ENCODE measurements around the gene POLRMT.
A peak's percentile ranks its signal among the peaks of the same experiment; 100 is the strongest.
"Not testable (repeated sequence)": the region's sequence is repeated elsewhere in the genome, so short reads cannot be mapped to it uniquely, and the experiment has no call there.

Gene POLRMT

DNA sequence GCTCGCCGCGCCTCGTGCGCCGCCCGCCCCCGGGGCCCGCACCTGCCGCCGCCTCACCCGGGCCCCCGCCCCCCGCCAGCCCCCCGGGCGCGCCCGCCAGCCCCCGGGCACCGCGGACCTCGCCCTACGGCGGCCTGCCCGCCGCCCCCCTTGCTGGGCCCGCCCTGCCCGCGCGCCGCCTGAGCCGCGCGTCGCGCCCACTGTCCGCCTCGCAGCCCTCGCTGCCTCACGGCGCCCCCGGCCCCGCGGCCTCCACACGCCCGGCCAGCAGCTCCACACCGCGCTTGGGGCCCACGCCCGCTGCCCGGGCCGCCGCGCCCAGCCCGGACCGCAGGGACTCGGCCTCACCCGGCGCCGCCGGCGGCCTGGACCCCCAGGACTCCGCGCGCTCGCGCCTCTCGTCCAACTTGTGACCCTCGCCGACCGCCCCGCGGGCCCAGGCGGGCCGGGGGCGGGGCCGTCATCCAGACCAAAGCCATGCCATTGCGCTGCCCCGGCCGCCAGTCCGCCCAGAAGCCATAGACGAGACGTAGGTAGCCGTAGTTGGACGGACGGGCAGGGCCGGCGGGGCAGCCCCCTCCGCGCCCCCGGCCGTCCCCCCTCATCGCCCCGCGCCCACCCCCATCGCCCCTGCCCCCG lies 17.2 kb downstream of the POLRMT start:
- DNase-seq (ENCODE audit: insufficient read length, low spot score) (no peak), FAIRE-seq (no peak)

DNA sequence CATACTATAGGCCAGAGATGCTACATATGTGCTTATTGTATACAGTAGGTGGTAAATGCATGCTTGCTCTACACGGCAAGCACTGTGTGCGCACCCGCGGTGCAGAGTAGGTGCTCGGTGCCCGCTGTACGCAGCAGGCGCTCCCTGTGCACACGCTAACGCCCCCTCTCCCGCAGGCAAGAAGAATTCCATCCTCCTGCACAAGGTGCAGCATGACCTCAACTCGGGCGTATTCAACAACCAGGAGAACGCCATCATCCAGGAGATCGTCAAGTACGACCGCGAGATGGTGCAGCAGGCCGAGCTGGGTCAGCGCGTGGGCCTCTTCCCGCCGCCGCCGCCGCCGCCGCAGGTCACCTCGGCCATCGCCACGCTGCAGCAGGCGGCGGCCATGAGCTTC lies 17.7 kb downstream of the POLRMT start:
- DNase-seq (ENCODE audit: insufficient read length, low spot score): no peak
- FAIRE-seq: no peak

DNA sequence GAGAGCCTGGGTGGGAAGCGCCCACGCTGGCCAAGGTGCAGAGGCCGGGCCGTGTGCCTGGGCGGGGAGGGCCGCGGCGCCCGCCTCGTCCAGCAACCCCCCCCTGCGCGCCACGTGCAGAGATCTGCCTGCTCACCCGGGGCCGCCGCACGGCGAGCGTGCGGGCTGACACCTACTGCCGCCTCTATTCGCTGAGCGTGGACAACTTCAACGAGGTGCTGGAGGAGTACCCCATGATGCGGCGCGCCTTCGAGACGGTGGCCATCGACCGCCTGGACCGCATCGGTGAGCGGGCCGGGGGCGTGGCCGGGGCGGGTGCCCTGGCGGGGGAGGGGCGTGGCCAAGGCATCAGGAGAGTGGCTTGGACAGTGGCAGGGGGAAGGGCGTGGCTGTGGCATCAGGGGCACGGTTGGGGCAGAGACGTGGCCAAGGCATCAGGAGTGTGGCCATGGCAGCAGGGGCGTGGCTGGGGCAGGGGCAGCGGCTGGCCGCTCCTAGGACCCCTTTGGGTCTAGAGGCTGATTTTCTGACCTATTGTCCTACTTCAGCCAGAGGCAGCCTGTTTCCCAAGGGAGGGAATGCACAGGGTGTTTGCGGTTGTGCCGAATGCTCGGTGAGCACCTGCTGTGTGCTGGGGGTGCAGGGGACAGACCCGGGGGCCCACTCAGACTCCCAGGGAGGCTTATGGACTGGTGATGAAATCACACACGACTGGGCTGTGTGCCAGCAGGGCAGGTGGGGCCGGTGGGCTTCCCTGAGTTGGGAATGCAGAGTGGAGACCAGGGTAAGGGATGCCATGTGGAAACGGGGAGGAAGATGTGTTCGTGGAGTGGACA lies 19.4 kb downstream of the POLRMT start:
- no peak for FAIRE-seq
- DNase-seq (ENCODE audit: insufficient read length, low spot score): no peak

DNA sequence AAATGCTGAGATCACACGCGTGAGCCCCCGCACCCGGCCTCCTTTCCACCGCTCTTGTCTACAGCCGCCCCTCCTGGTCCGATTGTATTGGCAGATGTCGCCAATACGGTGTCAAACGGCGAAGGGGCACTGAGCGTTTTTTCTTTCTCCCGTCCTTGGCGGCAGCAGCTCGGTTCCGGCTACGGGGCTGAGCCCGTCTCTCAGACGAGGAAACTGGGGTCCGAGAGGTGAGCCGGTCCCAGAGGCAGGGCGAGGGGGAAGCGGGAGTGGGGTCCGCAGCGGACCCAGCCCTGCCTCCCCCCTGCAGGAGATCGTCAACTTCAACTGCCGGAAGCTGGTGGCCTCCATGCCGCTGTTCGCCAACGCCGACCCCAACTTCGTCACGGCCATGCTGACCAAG lies 20.4 kb downstream of the POLRMT start:
- FAIRE-seq: no peak

DNA sequence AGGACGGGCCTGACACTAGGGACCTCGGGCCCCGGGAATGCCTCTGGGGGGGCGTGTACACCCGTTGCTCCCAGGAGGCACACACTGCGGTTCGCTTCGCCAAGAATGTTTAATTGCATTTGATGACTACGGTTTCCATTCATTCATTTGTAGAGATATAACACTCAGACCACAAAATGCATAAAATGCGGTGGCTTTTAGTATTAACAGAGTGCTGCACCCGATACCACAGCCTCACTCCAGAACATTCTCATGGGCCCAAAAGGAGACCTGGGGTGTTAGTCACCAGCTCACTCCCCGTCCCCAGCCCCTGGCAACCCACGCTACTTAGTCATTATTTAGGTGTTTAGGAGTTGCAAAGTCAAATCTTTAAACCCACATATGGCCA lies 21.9 kb downstream of the POLRMT start:
- no peak for FAIRE-seq
- DNase-seq (ENCODE audit: insufficient read length, low spot score): no peak

More for the DNA sequence above, 20.4 kb downstream of the POLRMT start:
- no peak for DNase-seq (ENCODE audit: insufficient read length, low spot score)

DNA sequence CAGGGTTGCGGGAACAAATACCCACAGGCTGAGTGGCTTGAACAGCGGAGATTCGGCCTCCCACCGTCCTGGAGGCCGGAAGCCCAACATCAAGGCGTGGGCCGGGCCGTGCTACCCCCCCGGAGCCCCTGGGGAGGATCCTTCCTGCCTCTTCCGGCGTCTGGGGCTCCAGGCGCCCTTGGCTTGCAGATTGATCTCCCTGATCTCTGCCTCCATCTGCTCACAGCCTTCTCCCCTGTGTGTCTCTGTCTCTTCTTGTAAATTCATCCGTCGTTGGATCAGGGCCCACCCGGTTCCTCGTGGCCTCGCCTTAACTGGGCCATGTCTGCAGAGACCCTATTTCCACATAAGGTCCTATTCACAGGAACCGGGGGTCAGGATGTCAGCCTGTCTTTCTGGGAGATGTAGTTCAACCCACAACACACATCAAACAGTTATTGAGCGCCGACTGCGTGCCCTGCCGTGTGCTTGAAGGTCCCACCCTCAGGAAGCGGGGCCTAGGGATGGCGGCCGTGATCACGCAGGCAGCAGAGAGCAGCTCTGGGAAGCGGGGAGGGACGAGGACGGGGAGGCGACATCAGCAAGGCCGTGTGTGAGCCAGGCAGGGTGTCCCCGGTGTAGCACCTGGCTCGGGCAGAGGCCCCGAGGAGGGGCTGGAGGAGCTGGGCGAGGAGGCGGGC lies 22.4 kb downstream of the POLRMT start:
- FAIRE-seq (peak; percentile 72), DNase-seq (ENCODE audit: insufficient read length, low spot score) (peak; percentile 82)

DNA sequence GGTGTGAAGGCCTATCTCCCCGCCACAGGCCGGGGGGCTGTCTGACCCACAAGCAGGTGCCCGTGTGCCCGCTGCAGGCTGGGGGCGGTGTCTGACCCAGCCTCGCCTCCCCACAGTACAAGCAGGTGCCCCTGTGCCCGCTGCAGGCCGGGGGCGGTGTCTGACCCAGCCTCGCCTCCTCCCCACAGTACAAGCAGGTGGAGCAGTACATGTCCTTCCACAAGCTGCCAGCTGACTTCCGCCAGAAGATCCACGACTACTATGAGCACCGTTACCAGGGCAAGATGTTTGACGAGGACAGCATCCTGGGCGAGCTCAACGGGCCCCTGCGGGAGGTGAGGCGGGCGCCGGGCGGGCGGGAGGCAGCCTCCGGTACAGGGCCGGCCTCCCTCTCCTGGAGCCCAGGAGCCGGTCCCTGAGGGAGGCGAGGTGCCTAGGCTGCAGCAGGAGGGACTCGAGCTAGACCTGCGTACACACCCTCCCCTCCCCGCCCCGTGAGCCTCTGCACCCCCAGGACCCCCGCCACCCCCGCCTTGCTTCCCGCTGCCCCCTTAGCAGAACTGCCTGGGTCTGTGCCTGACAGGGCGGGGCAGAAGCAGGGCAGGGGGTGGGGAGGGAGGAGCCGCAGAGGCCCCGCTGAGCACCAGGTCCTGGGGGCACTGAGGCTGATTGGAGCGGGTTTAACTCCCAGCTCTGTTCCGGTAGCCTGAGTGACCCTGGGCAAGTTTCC lies 23.1 kb downstream of the POLRMT start:
- FAIRE-seq: no peak
- no peak for DNase-seq (ENCODE audit: insufficient read length, low spot score)

DNA sequence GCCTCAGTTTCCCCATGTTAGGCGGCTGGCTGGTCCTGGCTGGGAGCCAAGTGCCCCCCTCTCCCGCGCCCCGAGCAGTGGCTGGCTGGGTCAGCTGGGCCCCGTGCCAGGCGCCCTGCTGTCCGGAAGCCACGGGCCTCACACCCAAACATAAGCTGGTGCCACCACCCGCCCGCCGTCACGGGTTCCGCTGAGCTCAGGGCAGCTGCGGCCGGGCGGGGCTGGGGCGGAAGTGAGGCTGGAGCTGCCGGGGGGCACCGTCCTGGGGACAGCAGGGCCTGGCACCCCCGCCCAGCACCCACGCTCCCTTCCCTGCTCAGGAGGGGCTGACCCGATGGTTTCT lies 24.4 kb downstream of the POLRMT start:
- DNase-seq (ENCODE audit: insufficient read length, low spot score): no peak
- no peak for FAIRE-seq

DNA sequence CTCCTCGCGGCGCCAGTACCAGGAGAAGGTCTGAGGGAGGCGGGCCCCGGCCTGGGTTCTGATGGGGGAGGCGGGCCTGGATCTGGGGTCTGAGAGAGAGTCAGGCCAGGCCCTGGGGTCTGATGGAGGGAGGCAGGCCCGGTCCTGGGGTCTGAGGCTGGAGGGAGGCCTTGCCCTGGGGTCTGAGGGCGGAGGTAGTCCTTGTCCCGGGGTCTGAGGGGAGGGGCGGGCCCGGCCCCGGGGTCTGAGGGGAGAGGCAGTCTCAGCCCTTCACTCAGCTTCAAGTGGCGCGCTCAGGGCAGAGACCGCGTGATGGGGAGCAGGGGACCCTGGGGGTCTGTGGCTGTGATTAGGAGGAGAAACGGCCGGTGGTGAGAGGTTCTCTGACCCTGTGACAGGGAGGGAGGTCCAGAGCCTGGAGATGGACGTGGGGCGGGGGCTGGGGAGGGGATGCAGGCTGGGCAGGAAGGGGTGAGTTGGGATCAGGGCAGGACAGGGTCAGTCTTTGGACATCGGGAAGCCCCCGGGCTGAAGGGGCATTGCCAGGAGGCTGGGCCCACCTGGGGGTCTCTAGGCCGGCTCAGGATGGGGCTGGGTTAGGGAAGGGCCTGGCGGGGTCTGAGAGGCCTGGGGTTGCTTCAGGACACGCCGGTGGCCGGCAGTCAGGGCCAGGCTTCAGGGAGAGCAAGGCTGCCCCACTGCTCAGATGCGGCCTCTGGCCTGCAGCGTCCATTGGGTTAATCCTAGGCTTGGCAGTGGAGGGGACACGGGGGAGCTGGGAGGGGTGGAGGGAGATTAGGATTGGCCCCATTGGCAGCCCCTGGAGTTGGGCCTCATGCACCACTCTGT lies 25.0 kb downstream of the POLRMT start:
- FAIRE-seq (no peak), DNase-seq (ENCODE audit: insufficient read length, low spot score) (no peak)

DNA sequence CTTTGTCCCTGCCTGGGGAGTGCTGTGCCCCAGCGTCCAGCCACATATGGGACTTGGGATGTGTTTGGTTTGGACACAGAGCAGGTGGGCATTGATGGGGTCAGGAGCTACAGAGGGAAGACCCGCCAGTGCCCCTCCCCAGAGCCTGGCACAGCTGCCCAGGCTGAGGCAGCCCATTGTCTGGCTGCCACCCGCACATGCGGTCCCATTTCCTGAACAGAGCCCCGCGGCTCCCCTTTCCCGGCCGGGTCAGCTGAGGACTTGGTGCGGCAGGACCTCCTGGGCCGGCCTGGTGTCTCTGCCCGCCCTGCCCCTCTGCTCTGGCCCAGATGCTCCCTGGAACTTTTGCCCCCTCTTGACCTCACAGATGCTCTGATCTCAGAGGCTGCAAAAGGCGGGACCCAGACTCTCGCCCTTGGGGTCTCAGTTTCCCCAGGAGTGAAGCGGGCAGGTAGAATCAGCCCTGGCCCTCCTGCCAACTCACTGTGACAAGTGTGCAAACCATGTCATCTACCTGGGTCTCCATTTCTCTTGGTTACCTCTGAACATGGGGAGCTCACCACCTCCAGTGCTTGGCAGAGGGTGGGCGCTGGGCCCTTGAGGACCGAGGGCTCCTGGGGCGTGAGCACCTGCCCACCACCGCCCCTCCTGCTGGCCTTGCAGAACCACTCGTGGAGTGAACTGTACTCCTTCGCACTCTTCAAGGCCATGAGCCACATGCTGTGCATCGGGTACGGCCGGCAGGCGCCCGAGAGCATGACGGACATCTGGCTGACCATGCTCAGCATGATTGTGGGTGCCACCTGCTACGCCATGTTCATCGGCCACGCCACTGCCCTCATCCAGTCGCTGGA lies 25.8 kb downstream of the POLRMT start:
- DNase-seq (ENCODE audit: insufficient read length, low spot score): no peak
- FAIRE-seq: no peak

DNA sequence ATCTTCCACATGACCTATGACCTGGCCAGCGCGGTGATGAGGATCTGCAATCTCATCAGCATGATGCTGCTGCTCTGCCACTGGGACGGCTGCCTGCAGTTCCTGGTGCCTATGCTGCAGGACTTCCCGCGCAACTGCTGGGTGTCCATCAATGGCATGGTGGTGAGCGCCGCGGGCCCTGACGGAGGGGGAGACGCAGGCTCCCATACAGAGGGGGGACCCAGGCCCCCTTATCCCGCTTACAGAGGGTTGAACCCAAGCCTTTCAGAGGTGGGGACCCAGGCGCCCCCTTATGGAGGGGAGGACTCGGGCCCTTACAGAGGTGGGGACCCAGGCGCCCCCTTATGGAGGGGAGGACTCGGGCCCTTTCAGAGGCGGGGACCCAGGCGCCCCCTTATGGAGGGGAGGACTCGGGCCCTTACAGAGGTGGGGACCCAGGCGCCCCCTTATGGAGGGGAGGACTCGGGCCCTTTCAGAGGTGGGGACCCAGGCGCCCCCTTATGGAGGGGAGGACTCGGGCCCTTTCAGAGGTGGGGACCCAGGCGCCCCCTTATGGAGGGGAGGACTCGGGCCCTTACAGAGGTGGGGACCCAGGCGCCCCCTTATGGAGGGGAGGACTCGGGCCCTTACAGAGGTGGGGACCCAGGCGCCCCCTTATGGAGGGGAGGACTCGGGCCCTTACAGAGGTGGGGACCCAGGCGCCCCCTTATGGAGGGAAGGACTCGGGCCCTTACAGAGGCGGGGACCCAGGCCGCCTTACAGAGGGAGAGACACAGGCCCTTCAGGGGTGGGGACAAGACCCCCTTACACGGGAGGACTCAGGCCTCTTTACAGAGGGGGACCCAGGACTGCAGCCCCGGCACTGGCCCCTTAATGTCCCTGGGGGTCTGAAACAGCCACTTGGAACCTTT lies 28.0 kb downstream of the POLRMT start:
- not testable (repeated sequence) for DNase-seq (ENCODE audit: insufficient read length, low spot score); FAIRE-seq

DNA sequence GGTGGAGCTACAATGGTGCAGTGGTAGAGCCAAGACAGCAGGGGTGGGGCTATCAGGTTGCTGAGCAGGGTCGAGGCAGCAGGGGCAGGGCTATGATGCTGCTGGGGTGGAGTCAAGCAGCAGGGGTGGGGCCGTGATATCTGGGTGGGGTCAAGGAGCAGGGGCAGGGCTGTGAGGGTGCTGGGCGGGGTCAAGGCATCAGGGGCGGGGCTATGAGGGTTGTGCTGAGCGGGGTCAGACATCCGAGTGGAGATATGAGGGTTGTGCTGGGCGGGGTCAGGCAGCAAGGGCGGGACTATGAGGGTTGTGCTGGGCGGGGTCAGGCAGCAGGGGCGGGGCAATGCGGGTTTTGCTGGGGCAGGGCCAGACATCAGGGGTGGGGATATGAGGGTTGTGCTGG lies 29.0 kb downstream of the POLRMT start:
- FAIRE-seq (no peak), DNase-seq (ENCODE audit: insufficient read length, low spot score) (no peak)

DNA sequence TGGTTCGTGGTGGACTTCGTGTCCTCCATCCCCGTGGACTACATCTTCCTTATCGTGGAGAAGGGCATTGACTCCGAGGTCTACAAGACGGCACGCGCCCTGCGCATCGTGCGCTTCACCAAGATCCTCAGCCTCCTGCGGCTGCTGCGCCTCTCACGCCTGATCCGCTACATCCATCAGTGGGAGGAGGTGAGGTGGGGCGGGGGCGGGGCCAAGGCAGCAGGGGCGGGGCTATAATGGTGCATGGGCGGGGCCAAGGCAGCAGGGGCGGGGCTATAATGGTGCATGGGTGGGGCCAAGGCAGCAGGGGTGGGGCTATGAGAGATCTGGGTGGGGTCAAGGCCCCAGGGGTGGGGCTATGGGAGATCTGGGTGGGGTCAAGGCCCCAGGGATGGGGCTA lies 29.6 kb downstream of the POLRMT start:
- FAIRE-seq; DNase-seq (ENCODE audit: insufficient read length, low spot score): not testable (repeated sequence)

DNA sequence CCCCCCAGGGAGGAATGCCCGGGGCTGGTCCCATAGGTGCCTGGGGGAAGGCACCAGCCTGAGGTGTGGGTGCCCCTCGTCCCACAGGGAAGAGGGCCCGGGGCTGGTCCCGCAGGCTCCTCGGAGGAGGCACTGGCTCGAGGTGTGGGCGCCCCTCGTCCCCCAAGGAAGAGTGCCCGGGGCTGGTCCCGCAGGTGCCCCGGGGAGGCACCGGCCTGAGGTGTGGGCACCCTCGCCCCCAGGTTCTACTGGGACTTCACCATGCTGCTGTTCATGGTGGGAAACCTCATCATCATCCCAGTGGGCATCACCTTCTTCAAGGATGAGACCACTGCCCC lies 30.1 kb downstream of the POLRMT start:
- DNase-seq (ENCODE audit: insufficient read length, low spot score); FAIRE-seq: not testable (repeated sequence)

DNA sequence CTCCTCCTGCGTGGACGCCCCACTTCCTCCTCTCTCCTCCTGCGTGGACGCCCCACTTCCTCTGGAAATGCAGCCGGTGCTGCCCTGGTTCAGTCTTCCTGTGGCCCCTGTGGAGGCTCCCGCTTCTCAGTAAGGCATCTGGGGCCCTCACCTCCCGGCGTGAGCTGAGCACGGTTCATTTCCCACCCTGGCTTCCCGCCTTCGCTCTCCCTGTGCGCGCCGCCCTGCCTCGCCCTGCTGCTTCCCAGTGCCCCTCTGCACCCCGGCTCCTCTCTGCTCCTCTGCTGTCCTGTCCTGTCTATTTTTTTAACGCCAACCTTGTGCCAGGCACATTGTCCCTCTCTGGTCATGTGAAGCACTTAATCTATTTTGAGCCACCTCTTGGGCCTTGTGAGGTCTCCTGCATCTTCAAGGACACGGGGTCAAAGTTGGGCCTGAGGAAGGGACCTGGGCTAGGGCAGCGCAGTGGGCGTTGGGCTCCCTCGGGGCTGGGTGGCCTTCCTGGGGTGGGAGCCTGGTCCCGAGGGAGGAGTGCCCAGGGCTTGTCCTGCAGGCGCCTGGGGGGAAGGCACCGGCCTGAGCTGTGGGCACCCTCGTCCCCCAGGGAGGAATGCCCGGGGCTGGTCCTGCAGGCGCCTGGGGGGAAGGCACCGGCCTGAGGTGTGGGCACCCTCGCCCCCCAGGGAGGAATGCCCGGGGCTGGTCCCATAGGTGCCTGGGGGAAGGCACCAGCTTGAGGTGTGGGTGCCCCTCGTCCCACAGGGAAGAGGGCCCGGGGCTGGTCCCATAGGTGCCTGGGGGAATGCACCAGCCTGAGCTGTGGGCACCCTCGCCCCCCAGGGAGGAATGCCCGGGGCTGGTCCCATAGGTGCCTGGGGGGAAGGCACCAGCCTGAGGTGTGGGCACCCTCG lies 30.7 kb downstream of the POLRMT start:
- FAIRE-seq (no peak), DNase-seq (ENCODE audit: insufficient read length, low spot score) (no peak)

DNA sequence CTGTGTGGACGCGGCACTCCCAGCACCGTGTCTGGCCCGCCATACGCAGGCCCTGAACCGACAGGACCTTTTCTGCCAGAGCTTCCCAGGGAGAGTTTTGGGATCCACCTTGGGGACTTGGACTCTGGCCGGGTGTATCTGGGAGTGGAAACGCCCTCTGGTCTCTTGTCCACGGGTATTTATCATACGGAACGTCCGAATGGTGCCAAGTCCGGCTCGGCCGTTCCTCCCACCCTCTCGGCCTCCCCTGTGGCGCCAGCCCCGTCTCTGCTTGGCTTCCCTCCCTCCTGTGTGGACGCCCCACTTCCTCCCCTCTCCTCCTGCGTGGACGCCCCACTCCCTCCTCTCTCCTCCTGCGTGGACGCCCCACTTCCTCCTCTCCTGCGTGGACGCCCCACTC lies 31.5 kb downstream of the POLRMT start:
- FAIRE-seq (no peak), DNase-seq (ENCODE audit: insufficient read length, low spot score) (no peak)

DNA sequence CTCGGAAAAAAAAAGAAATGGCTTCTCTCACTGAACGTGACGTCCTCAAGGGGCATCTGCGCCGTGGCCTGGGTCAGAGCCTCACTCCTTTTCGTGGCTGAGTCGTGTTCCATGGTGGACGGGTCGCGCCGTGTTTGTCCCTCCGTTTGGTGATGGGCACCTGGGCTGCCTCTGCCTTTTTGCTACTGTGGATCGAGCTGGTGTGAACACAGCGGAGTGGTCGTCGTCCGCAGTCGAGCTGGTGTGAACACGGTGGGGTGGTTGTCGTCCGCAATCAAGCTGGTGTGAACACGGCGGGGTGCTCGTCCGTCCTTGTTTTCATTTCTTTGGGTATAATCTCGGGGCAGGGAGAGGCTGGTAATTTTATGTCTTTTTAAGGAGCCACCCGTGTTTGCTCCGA lies 32.0 kb downstream of the POLRMT start:
- no peak for FAIRE-seq
- DNase-seq (ENCODE audit: insufficient read length, low spot score): no peak

All from GM19239 (cell line).